Neural cell (in vitro differentiated cells): ENCODE measurements around the gene CCDC69.

Source experiments
- EP300 ChIP-seq: fragments of 450-650 bp; conservative IDR thresholded peaks from 2 replicates; pipeline ENCODE4 v1.6.1; 2014; ENCODE audit warnings: antibody characterized with exemption, mild to moderate bottlenecking, moderate library complexity; ENCODE audit not compliant: poor library complexity, severe bottlenecking
- EZH2 ChIP-seq: fragments of 200-600, 300-800 bp; shearing (Covaris generic), sonication (generic); IDR thresholded peaks from 2 replicates; pipeline ENCODE4 v1.6.1; 2014; ENCODE audit warnings: antibody characterized with exemption, low read length, borderline replicate concordance, mild to moderate bottlenecking; ENCODE audit not compliant: insufficient read depth, poor library complexity, severe bottlenecking
- POLR2AphosphoS5 ChIP-seq: IDR thresholded peaks from 2 replicates; pipeline ENCODE4 v1.6.1; 2012
- SMC3 ChIP-seq: fragments of 450-650 bp; conservative IDR thresholded peaks from 2 replicates; pipeline ENCODE4 v1.6.1; 2014; ENCODE audit warnings: antibody characterized with exemption, mild to moderate bottlenecking, moderate library complexity; ENCODE audit not compliant: poor library complexity
- TF ChIP-seq, protein P1 (sequence below): fragments of 450-650 bp; IDR thresholded peaks from 2 replicates; pipeline ENCODE4 v1.5.1; 2014; ENCODE audit warnings: antibody characterized with exemption, mild to moderate bottlenecking, moderate library complexity; ENCODE audit not compliant: poor library complexity, severe bottlenecking

- TF ChIP-seq EZH2 (no peak), POLR2AphosphoS5 (no peak), EP300 (no peak), SMC3 (no peak)
- TF ChIP-seq, protein P1, sequence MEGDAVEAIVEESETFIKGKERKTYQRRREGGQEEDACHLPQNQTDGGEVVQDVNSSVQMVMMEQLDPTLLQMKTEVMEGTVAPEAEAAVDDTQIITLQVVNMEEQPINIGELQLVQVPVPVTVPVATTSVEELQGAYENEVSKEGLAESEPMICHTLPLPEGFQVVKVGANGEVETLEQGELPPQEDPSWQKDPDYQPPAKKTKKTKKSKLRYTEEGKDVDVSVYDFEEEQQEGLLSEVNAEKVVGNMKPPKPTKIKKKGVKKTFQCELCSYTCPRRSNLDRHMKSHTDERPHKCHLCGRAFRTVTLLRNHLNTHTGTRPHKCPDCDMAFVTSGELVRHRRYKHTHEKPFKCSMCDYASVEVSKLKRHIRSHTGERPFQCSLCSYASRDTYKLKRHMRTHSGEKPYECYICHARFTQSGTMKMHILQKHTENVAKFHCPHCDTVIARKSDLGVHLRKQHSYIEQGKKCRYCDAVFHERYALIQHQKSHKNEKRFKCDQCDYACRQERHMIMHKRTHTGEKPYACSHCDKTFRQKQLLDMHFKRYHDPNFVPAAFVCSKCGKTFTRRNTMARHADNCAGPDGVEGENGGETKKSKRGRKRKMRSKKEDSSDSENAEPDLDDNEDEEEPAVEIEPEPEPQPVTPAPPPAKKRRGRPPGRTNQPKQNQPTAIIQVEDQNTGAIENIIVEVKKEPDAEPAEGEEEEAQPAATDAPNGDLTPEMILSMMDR = no peak
Measured at GRCh38 chr5:151239237-151239861, 15.5 kb upstream of the CCDC69 start.
